Stimulated activated CD4-positive, alpha-beta T cell treated with anti-CD3 and anti-CD28 coated beads, Interleukin-1b, Interleukin-23, amount 100 ng/mL, for 24 hours (primary cell): ENCODE results near the gene TM9SF1.
"Not testable (repeated sequence)": the region's sequence is repeated elsewhere in the genome, so short reads cannot be mapped to it uniquely, and the experiment has no call there.

ENCODE experiments used
- DNase-seq, 4 experiments: peaks; one replicate each; pipeline ENCODE4 v3.0.0-alpha.2; 2020; ENCODE audit warnings: low read depth in 4 of 4, low spot score in 1 of 4

Gene TM9SF1

DNA sequence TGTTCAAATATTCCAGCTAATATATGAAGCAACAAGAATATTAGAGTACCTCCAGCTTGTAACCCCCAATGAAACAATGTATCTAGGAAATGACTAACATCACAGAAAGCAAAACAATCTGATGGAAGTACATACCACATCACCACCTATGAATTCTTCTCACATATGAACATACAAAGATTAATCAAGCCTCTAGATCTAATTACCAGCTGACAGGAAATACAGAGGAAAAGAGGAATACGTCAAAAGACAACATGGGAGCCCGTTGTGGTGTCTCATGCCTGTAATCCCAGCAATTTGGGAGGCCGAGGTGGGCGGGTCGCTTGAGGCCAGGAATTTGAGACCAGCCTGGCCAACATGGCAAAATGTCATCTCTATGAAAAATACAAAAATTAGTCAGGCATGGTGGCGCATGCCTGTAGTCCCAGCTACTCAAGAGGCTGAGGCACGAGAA is 29.4 kb upstream of the TM9SF1 start:
- no peak for DNase-seq

- not testable (repeated sequence) for DNase-seq
Measured at GRCh38 chr14:24222987-24223386, 27.7 kb upstream of the TM9SF1 start.

DNA sequence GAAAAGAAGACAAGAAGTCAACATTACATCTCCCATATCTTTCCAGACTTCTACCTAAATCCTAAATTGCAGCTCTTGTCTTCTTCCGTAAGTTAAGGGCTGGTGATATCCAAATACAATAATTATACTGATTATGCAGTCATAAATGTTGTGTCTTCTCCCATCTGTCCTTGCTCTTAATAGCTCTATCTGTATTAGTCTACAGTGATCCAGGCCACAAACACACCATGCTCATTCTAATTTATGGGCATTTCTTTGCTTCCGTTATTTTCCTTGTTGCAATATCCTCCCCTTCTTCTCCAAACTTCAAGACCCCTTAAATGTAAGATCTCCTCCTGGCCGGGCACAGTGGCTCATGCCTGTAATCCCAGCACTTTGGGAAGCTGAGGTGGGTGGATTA is 24.3 kb upstream of the TM9SF1 start:
- DNase-seq: no peak

GRCh38 chr14:24219080-24219479 is 23.8 kb upstream of the TM9SF1 start:
- DNase-seq: no peak

DNA sequence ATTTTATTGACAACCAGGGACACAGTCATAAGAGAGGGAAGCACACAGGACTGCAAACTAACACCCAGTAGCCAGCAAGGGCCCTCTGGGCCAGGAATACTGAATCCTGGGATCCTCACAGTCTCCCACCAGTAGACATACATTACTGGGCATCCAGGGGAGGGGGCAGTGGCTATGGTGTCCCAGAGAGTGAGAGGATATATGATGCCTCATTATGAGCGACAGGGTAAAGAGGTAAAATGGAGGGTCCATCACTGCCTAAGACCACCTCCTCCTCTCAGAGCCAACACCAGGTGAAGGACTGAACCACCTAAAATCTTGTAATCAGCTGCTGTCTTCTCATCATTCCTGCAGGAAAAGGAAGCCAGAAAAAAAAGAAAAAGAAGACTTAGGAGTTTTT is 21.6 kb upstream of the TM9SF1 start:
- not testable (repeated sequence) for DNase-seq

GRCh38 chr14:24216345-24216699 is 21.1 kb upstream of the TM9SF1 start:
- DNase-seq: no peak

DNA sequence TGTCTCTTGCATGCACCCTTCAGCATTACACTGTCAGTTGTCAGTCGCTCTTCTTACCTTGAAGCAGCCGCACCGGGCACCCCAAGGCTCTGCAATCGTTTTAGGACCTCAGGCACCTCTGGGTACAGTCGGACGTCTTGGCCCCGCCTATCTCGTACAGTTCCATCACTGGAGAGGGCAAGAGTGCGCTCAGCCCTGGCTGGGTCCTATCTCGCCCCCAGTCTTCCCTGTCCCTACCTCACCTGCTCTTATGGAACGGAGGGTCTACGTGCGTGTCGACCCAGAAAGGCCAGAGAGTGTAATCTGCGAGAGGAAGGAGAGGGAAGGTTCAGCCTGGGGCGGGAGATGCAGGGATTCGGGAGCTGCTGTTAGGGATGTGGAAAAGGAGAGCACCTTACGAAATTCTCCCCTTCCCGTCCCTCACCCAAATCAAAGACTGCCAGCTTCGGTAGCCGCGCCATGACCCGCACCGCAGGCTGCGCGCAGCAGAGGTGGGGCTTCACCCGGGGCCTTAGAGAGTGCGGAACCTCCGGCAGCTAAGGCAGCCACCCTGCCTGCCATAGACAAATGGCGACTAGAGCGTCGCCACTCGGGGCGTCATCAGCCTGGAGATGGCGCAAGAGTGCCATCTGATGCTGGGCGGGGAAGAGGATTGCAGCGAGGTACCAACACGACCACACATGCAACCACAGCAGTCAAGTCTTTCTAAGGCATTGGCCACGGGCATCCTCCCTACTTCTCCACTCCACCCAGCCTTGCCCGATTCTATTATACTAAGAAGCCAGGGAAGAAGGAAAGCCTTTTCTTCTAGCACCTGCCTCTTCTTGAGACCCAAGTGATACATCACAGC is 20.5 kb upstream of the TM9SF1 start, which contains the start of gene MDP1:
Gene MDP1 (minus strand): TSS at position 572 of the 850 bp plus-strand sequence. CDS start 111 bp downstream, at position 461.
- DNase-seq: peak; percentile 52 to 77 (median 66)

DNA sequence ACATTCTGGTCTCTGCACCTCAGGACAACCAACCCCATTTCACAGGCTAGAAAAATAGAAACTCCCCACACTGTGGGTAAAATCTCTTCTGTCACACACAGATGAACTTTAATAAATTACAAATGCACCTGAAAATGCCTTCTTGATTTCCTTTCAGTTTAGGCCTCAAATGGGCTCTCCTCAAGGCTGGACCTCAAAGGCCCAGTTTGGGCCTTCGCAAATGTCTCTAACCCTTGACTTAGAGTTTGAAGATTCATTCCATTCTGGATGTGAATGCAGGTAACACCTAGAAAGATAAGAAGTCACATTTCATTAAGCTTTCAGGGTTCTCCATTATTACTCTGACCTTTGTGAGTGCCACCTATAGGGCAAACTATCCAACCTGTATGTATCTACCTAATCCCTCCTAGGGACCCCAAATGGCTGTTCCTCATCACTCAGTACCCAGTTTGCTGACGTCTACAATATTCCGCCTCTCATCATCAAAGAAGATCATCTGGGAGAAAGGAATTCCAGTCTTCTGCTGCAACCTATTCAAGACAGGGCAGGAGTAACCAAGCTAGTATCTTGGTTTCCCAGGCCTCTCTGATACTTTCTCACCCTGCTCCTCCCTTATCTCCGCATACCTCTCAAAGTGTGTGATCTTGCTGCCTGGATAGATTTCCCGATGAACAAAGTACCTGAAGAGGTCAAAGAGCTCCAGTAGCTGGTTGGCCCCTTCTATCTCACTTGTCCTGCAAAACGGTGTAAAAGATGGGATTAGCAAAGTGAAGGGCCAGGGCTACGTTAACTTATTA is 18.8 kb upstream of the TM9SF1 start:
- DNase-seq: no peak

DNA sequence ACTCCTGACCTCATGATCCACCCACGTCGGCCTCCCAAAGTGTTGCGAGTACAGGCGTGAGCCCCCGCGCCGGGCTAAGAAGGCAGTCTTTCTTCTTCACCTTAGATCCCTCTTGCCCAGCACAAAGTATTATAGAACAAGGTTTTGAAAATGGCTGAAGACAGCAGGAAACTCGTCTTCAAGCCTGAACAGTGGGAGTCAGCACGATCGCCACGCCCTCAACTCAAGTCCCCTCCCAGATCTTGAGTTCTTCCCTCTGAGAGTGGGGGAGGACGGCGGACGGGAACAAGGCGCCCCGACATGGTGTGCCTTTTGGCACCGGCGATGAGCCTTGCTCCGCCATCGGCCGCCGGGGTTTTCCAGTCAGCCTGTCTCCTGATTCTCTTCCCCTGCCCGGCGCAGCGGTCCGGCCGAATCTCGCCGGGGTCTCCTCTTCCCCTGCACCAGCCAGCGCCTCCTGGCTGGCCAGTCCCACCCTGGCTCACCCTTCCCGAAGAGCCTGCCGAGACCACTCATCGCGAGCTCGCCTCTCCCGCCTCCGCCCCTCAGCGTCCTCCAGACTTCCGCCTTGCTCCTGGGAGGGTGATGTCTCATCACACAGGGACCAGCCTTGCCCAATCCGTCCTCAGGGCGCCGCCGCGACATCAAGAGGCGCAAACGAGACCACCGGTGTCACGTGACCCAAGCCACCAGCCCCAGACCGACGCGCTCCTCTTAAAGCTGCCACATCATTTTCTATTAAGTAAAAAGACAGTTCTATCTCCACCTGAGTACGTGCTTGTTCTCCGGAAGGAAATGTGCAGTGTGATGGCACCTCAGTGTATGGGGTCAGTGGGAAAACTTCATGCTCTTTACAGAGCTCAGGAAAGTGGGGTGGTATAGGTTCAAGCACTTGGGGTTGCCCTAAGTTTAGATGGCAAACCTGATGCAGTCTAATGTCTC is 18.0 kb upstream of the TM9SF1 start, which contains the start of gene CHMP4A:
Gene CHMP4A (minus strand): TSS at position 565 of the 942 bp plus-strand sequence. CDS start 49 bp downstream, at position 516.
- peak; percentile 83 to 95 (median 92) for DNase-seq

GRCh38 chr14:24211311-24211710 is 16.1 kb upstream of the TM9SF1 start:
- DNase-seq: no peak

GRCh38 chr14:24207625-24208024 is 12.4 kb upstream of the TM9SF1 start:
- no peak for DNase-seq

DNA sequence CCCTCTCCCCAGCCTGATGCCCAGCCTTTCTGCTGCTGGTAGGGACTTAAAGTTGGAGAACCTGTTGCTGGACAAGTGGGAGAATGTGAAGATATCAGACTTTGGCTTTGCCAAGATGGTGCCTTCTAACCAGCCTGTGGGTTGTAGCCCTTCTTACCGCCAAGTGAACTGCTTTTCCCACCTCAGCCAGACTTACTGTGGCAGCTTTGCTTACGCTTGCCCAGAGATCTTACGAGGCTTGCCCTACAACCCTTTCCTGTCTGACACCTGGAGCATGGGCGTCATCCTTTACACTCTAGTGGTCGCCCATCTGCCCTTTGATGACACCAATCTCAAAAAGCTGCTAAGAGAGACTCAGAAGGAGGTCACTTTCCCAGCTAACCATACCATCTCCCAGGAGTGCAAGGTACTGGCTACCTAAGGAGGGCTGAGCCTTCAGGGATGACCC is 11.9 kb upstream of the TM9SF1 start:
- no peak for DNase-seq

DNA sequence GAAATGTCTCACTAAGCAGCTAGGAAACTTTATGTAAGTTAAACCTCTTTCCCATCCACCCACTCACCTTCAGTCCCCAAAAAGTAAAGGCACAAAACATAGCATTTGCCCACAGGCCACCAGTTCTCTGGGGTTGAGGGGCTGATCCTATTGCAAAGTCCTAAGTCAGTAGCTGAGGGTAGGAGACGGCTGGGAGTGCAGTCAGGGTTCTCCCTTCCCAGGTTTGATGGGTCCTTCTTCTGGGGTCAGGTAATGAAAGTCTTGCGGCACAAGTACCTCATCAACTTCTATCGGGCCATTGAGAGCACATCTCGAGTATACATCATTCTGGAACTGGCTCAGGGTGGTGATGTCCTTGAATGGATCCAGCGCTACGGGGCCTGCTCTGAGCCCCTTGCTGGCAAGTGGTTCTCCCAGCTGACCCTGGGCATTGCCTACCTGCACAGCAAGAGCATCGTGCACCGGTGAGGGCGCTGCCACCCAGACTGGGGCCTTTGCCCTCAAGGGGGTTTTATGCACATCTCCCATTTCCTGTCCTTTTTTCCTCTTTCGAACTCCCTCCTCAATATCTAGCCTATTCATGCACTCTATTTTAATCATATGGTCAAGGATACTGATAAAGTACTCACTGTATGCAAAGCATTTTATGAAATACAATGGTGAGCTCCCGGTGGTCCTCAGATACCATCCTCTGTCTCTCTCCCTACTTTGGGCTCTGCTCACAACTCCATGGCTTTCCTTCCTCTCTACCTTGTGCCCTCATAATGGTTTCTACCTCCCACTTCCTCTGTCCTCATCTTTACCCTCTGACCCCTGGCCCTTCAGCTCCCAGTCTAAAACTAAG is 11.2 kb upstream of the TM9SF1 start:
- no peak for DNase-seq

GRCh38 chr14:24204163-24205146 is 9.2 kb upstream of the TM9SF1 start:
- DNase-seq: no peak

- DNase-seq: not testable (repeated sequence)
Measured at GRCh38 chr14:24203249-24203886, 8.1 kb upstream of the TM9SF1 start.

GRCh38 chr14:24202538-24202937 is 7.3 kb upstream of the TM9SF1 start:
- not testable (repeated sequence) for DNase-seq

DNA sequence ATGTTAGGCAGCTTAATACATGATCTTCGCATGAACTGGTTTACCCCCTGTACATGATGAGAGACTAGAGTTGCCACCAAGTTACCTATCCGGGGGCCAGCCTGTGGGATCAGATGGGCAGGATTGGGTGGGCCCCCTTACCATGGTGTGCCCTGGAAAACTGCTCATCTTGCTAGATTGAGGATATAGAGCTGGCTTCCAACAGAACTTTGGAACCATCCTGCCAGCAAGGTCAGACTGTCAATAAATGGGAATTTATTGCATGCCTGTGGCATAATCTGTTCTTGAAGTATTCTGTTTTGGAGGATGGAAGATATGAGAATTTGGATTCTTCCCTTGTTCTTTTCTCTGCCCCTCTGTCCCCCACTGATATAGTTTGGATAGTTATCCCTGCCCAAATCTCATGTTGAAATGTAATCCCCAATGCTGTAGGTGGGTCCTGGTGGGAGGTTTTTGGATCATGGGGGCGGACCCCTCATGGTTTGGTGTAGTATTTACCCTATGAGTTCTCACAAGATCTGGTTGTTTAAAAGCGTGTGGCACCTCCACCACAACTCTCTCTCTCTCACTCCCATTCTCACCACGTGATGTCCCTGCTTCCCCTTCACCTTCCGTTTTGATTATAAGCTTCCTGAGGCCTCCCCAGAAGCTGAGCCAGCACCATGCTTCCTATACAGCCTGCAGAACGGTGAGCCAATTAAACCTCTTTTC is 3.7 kb upstream of the TM9SF1 start:
- no peak for DNase-seq
